ENCODE results near the gene GEMIN7.

Gene GEMIN7

DNA sequence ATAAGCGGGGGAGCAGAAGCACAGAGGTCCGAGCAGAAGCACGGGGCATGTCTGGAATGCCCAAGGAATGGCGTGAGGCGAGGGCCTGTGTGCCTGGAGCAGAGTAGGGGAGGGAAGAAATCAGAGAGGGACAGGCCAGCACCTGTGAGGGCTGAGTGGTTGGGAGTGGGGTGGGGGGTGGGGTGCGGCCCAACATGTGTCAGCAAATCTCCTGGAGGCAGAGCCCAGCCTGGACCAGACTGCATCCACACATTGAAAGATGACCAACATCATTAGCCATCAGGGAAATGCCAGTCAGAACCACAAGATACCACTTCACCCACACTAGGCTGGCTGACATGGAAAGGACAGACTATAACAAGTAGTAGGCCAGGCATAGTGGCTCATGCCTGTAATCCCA lies 29.0 kb upstream of the GEMIN7 start:
- Histone ChIP-seq H3K27me3 (ENCODE audit: insufficient read depth, poor library complexity, severe bottlenecking) (no peaks in the 10 kb centered on the region), H3K27ac (ENCODE audit: poor library complexity, severe bottlenecking) (no peak overlapping the region)
- no peak for ATAC-seq (ENCODE audit: low read depth)

DNA sequence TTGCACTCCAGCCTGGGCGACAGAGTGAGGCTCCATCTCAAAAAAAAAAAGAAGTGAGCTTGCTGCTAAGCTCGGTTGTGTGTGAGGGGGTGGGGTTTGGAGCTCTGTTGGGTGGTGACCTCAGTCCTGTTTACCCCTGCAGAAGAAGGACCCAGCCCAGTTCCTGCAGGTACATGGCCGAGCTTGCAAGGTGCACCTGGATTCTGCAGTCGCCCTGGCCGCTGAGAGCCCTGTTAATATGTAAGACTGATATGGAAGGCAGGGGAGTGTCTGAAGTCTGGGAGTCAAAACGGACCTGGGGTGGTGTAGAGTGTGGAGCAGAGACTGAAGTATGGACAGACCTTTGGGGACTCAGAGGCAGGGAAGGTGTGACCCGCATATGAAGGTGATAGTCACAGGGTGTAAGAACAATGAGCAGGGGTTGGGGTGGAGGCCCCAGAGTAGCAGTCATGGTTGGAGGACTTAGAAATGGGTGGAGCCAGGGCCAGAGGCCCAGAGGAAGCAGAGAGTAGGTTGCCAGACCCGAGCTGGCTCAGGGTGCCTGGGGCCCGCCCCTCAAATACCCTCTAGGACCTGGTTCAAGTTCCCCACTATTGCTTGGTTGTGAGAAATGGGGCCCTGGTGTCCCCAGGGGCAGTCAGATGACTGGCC lies 27.0 kb upstream of the GEMIN7 start:
- no peaks in the 10 kb centered on the region for H3K9me3 ChIP-seq (ENCODE audit: severe bottlenecking)
- no peak overlapping the region for H3K4me3 ChIP-seq (ENCODE audit: severe bottlenecking)
- no peaks in the 10 kb centered on the region for H3K27me3 ChIP-seq (ENCODE audit: insufficient read depth, poor library complexity, severe bottlenecking)
- DNase-seq (ENCODE audit: low spot score) (no peak), ATAC-seq (ENCODE audit: low read depth) (no peak)
- TF ChIP-seq, protein P1, sequence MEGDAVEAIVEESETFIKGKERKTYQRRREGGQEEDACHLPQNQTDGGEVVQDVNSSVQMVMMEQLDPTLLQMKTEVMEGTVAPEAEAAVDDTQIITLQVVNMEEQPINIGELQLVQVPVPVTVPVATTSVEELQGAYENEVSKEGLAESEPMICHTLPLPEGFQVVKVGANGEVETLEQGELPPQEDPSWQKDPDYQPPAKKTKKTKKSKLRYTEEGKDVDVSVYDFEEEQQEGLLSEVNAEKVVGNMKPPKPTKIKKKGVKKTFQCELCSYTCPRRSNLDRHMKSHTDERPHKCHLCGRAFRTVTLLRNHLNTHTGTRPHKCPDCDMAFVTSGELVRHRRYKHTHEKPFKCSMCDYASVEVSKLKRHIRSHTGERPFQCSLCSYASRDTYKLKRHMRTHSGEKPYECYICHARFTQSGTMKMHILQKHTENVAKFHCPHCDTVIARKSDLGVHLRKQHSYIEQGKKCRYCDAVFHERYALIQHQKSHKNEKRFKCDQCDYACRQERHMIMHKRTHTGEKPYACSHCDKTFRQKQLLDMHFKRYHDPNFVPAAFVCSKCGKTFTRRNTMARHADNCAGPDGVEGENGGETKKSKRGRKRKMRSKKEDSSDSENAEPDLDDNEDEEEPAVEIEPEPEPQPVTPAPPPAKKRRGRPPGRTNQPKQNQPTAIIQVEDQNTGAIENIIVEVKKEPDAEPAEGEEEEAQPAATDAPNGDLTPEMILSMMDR (IDR thresholded peaks at IDR 0.05; ENCODE audit: poor library complexity, severe bottlenecking): no peak
- peaks cover 52% of the 10 kb centered on the region for H3K36me3 ChIP-seq (ENCODE audit: low read depth)
- H3K4me1 ChIP-seq (ENCODE audit: insufficient read depth, poor library complexity, severe bottlenecking): no peaks in the 10 kb centered on the region
- no peak overlapping the region for H3K27ac ChIP-seq (ENCODE audit: poor library complexity, severe bottlenecking)

More for the DNA sequence above, 29.0 kb upstream of the GEMIN7 start:
- no peak for DNase-seq (ENCODE audit: low spot score)
- Histone ChIP-seq H3K36me3 (ENCODE audit: low read depth) (peaks cover 58% of the 10 kb centered on the region), H3K4me3 (ENCODE audit: severe bottlenecking) (no peak overlapping the region), H3K4me1 (ENCODE audit: insufficient read depth, poor library complexity, severe bottlenecking) (no peaks in the 10 kb centered on the region), H3K9me3 (ENCODE audit: severe bottlenecking) (no peaks in the 10 kb centered on the region)
- TF ChIP-seq, protein P1 (IDR thresholded peaks at IDR 0.05; ENCODE audit: poor library complexity, severe bottlenecking): no peak

DNA sequence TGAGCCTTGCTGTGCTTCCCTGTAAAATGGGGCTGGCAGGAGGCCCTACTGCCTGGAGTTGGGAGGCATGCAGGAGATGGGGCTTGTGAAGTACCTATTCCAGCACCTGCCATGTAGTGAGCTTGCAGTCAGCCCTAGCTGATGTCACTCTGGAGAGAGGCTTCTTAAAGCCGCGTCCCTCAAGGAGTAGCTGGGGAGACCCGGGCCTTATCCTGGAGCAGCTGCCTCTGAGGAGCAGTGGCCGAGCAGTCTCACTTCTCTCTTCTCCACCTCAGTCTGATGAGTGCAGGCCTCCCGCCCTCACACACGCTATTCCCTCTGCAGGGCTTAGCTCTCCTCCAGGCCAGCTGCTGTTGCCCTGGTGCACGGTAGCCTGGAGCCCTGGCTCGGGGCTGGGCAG lies 22.2 kb upstream of the GEMIN7 start:
- Histone ChIP-seq H3K27ac (ENCODE audit: poor library complexity, severe bottlenecking) (no peak overlapping the region), H3K4me3 (ENCODE audit: severe bottlenecking) (no peak overlapping the region), H3K9me3 (ENCODE audit: severe bottlenecking) (no peaks in the 10 kb centered on the region), H3K36me3 (ENCODE audit: low read depth) (peaks cover 88% of the 10 kb centered on the region), H3K27me3 (ENCODE audit: insufficient read depth, poor library complexity, severe bottlenecking) (no peaks in the 10 kb centered on the region), H3K4me1 (ENCODE audit: insufficient read depth, poor library complexity, severe bottlenecking) (no peaks in the 10 kb centered on the region)
- DNase-seq (ENCODE audit: low spot score) (no peak), ATAC-seq (ENCODE audit: low read depth) (no peak)
- TF ChIP-seq, protein P1 (IDR thresholded peaks at IDR 0.05; ENCODE audit: poor library complexity, severe bottlenecking): no peak

DNA sequence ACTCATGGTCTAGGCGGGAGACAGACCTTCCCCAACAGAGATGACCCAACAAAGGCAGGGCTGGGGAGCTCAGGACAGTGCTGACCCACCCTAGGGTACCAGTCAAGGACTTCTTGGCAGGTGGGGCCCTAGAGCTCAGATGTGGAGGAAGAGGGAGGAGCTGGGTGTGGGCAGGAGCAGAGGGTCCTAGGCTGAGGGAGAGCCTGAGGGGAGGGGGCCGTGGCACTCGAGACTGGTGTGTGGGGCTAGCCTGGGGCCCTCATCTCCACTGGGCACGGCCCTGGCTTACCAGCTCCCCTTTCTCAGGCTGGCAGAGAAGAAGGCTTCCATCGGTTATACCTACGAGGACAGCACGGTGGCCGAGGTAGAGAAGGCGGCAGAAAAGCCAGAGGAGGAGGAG lies 21.6 kb upstream of the GEMIN7 start:
- TF ChIP-seq, protein P1 (IDR thresholded peaks at IDR 0.05; ENCODE audit: poor library complexity, severe bottlenecking): no peak
- H3K9me3 ChIP-seq (ENCODE audit: severe bottlenecking): no peaks in the 10 kb centered on the region
- no peak overlapping the region for H3K4me3 ChIP-seq (ENCODE audit: severe bottlenecking)
- no peaks in the 10 kb centered on the region for H3K27me3 ChIP-seq (ENCODE audit: insufficient read depth, poor library complexity, severe bottlenecking)
- ATAC-seq (ENCODE audit: low read depth) (no peak), DNase-seq (ENCODE audit: low spot score) (no peak)
- no peak overlapping the region for H3K27ac ChIP-seq (ENCODE audit: poor library complexity, severe bottlenecking)
- no peaks in the 10 kb centered on the region for H3K4me1 ChIP-seq (ENCODE audit: insufficient read depth, poor library complexity, severe bottlenecking)
- peaks cover 90% of the 10 kb centered on the region for H3K36me3 ChIP-seq (ENCODE audit: low read depth)

DNA sequence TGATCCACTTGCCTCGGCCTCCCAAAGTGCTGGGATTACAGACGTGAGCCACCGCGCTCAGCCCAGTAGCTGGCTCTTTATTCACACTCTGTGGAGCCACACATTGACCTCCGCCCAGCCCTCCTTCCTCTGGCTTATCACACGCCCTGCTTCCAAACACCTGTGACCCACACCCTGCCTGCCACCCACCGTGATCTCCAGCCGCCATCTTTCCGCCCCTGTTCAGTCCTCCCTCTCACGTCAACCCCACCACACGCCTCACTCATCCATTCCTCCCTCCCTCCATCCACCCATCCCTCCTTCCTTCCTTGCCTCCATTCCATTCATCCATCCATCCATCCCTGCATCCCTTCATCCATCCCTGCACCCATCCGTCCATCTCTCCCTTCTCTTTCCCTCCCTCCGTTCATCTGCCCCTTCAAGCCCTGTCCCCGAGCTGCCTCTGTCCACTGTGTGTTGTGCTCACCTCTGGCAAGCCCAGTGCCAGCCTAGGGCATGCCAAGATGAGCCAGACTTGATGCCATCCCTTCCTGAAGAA lies 20.4 kb upstream of the GEMIN7 start:
- Histone ChIP-seq H3K27me3 (ENCODE audit: insufficient read depth, poor library complexity, severe bottlenecking) (no peaks in the 10 kb centered on the region), H3K36me3 (ENCODE audit: low read depth) (peaks cover 85% of the 10 kb centered on the region), H3K9me3 (ENCODE audit: severe bottlenecking) (no peaks in the 10 kb centered on the region), H3K4me3 (ENCODE audit: severe bottlenecking) (no peak overlapping the region), H3K27ac (ENCODE audit: poor library complexity, severe bottlenecking) (no peak overlapping the region), H3K4me1 (ENCODE audit: insufficient read depth, poor library complexity, severe bottlenecking) (no peaks in the 10 kb centered on the region)
- DNase-seq (ENCODE audit: low spot score): no peak
- TF ChIP-seq, protein P1 (IDR thresholded peaks at IDR 0.05; ENCODE audit: poor library complexity, severe bottlenecking): no peak
- ATAC-seq (ENCODE audit: low read depth): no peak
